ENCODE results near the gene RUNX1.

RUNX1 gene

DNA sequence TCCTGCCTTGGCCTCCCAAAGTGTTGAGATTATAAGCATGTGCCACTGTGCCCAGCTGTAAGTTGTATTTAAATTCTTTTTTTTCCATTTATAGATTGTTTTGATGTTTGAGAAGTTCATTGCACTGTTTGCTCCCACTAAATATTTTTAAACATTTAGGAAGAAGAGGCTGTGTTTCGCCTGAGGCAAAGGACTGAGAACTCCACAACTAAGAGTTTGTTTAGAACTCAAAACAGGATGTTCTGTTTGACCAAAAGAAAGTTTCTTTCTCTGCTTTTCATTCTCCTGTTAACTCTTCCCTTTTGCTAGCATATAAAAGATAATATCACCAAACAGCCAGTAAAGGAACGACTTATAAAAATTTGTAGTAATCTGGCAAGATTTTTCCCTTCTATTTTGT is 87.0 kb downstream of the RUNX1 start:
- Histone ChIP-seq H3K4me2 (ENCODE audit: low read length) (no peak overlapping the region), H2BK120ac (ENCODE audit: low read depth, low read length) (no peak overlapping the region), H3K18ac (ENCODE audit: low read length) (no peak overlapping the region), H2BK5ac (ENCODE audit: low read length) (no peak overlapping the region), H2AK5ac (ENCODE audit: low read length) (no peak overlapping the region), H3K23ac (ENCODE audit: low read length) (no peak overlapping the region), H3K56ac (ENCODE audit: low read length) (no peak overlapping the region), H3K4me1 (ENCODE audit: control insufficient read depth, low read depth, low read length) (no peaks in the 10 kb centered on the region), H3K4me3 (ENCODE audit: low read length) (no peak overlapping the region), H3K4ac (ENCODE audit: low read depth, low read length) (no peak overlapping the region), H3K79me1 (ENCODE audit: low read length) (no peaks in the 10 kb centered on the region), H3K79me2 (ENCODE audit: control insufficient read depth, insufficient read depth, low read length) (no peaks in the 10 kb centered on the region), H4K8ac (ENCODE audit: low read depth, low read length) (no peak overlapping the region), H3K27me3 (ENCODE audit: insufficient read depth, low read length, poor library complexity) (no peaks in the 10 kb centered on the region), H3K9ac (ENCODE audit: low read length) (no peak overlapping the region), H3K27ac (ENCODE audit: low read depth, low read length) (no peak overlapping the region), H3K36me3 (ENCODE audit: control insufficient read depth, insufficient read depth, low read length) (no peaks in the 10 kb centered on the region), H2BK15ac (replicated peaks; ENCODE audit: low read depth) (no peak overlapping the region), H4K5ac (ENCODE audit: low read length) (no peak overlapping the region)
- DNase-seq = no peak
- no CpG with 5 or more reads among the region's 2 CpGs for WGBS (ENCODE audit: extremely low coverage, insufficient coverage, low lambda C conversion rate)

DNA sequence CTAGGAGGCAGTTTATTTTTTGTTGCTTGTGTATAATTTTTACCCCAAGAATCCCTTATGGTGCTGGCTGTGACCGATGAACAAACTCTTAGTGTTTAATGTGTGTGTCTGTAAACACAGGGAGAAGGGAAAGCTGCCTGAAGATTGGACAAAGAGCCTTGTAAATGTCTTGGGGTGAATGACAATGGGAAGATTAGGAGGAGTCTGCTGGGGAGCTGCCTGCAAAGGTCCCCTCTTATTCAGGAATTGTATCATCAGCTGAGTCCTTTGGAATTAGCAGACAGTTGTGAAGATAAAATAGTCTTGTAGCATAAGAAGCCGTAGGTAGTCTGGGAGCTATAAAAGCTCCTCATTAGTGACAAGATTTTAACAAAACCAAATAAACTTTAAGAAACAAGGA is 88.4 kb downstream of the RUNX1 start:
- Histone ChIP-seq H3K4me3 (ENCODE audit: low read length) (no peak overlapping the region), H2BK15ac (replicated peaks; ENCODE audit: low read depth) (no peak overlapping the region), H3K4ac (ENCODE audit: low read depth, low read length) (no peak overlapping the region), H2BK5ac (ENCODE audit: low read length) (no peak overlapping the region), H3K4me2 (ENCODE audit: low read length) (no peak overlapping the region), H3K23ac (ENCODE audit: low read length) (no peak overlapping the region), H3K27me3 (ENCODE audit: insufficient read depth, low read length, poor library complexity) (no peaks in the 10 kb centered on the region), H3K18ac (ENCODE audit: low read length) (no peak overlapping the region), H3K79me1 (ENCODE audit: low read length) (no peaks in the 10 kb centered on the region), H2BK120ac (ENCODE audit: low read depth, low read length) (no peak overlapping the region), H3K9ac (ENCODE audit: low read length) (no peak overlapping the region), H3K4me1 (ENCODE audit: control insufficient read depth, low read depth, low read length) (no peaks in the 10 kb centered on the region), H2AK5ac (ENCODE audit: low read length) (no peak overlapping the region), H4K5ac (ENCODE audit: low read length) (no peak overlapping the region), H4K8ac (ENCODE audit: low read depth, low read length) (no peak overlapping the region), H3K56ac (ENCODE audit: low read length) (no peak overlapping the region), H3K27ac (ENCODE audit: low read depth, low read length) (no peak overlapping the region), H3K79me2 (ENCODE audit: control insufficient read depth, insufficient read depth, low read length) (no peaks in the 10 kb centered on the region), H3K36me3 (ENCODE audit: control insufficient read depth, insufficient read depth, low read length) (no peaks in the 10 kb centered on the region)
- no CpG with 5 or more reads among the region's 2 CpGs for WGBS (ENCODE audit: extremely low coverage, insufficient coverage, low lambda C conversion rate)
- no peak for DNase-seq

DNA sequence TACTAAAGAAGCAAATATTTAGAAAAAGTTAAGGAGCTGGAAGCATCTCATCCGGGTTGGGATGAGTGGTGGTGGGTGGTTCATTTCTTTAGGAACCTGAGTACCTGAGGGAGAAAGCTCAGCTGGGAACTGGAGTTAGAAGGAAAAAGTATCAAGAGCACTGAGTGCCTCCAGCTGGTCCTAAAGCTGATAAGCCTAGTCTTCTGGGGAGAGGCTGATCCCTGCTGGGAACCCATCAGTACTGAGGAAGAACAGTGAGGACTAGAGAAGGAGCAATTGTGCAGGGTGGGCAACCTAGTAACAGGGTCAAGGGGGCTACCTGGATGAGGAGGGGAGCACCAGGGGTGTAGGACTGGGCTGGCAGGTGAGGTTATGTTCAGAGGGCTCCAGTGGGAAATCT is 89.5 kb downstream of the RUNX1 start:
- Histone ChIP-seq H3K36me3 (ENCODE audit: control insufficient read depth, insufficient read depth, low read length) (no peaks in the 10 kb centered on the region), H3K4me2 (ENCODE audit: low read length) (no peak overlapping the region), H3K4ac (ENCODE audit: low read depth, low read length) (no peak overlapping the region), H3K18ac (ENCODE audit: low read length) (no peak overlapping the region), H2BK15ac (replicated peaks; ENCODE audit: low read depth) (no peak overlapping the region), H3K27me3 (ENCODE audit: insufficient read depth, low read length, poor library complexity) (no peaks in the 10 kb centered on the region), H2BK120ac (ENCODE audit: low read depth, low read length) (no peak overlapping the region), H3K79me2 (ENCODE audit: control insufficient read depth, insufficient read depth, low read length) (no peaks in the 10 kb centered on the region), H2AK5ac (ENCODE audit: low read length) (no peak overlapping the region), H3K4me1 (ENCODE audit: control insufficient read depth, low read depth, low read length) (no peaks in the 10 kb centered on the region), H3K9ac (ENCODE audit: low read length) (no peak overlapping the region), H3K23ac (ENCODE audit: low read length) (no peak overlapping the region), H3K27ac (ENCODE audit: low read depth, low read length) (no peak overlapping the region), H4K8ac (ENCODE audit: low read depth, low read length) (no peak overlapping the region), H3K4me3 (ENCODE audit: low read length) (no peak overlapping the region), H4K5ac (ENCODE audit: low read length) (no peak overlapping the region), H2BK5ac (ENCODE audit: low read length) (no peak overlapping the region), H3K56ac (ENCODE audit: low read length) (no peak overlapping the region), H3K79me1 (ENCODE audit: low read length) (no peaks in the 10 kb centered on the region)
- no CpG with 5 or more reads among the region's 1 CpG for WGBS (ENCODE audit: extremely low coverage, insufficient coverage, low lambda C conversion rate)
- no peak for DNase-seq

DNA sequence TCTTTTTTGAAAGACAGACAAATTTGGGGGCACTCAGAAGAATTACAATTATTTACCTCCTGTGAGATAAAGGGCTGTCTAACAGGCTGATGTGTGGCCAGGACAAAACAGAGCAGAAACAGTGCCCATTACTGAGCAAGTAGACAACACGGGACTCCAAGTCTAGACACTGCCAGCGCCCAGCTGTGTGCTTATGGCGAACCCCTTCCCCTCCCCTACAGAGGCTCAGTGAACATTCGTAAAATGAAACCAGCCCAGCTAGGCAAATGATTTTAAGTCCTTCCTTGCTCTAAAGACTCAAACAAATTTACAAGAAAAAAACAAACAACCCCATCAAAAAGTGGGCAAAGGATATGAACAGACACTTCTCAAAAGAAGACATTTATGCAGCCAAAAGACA is 91.1 kb downstream of the RUNX1 start:
- H3K79me2 ChIP-seq (ENCODE audit: control insufficient read depth, insufficient read depth, low read length) = no peaks in the 10 kb centered on the region
- no peak overlapping the region for H2BK15ac ChIP-seq (replicated peaks; ENCODE audit: low read depth)
- DNase-seq = no peak
- H3K79me1 ChIP-seq (ENCODE audit: low read length) = no peaks in the 10 kb centered on the region
- H3K23ac ChIP-seq (ENCODE audit: low read length) = no peak overlapping the region
- H2AK5ac ChIP-seq (ENCODE audit: low read length) = no peak overlapping the region
- no peaks in the 10 kb centered on the region for H3K36me3 ChIP-seq (ENCODE audit: control insufficient read depth, insufficient read depth, low read length)
- no peak overlapping the region for H3K9ac ChIP-seq (ENCODE audit: low read length)
- H4K8ac ChIP-seq (ENCODE audit: low read depth, low read length) = no peak overlapping the region
- no peaks in the 10 kb centered on the region for H3K27me3 ChIP-seq (ENCODE audit: insufficient read depth, low read length, poor library complexity)
- no peak overlapping the region for H3K4me2 ChIP-seq (ENCODE audit: low read length)
- no peak overlapping the region for H3K56ac ChIP-seq (ENCODE audit: low read length)
- H3K4me1 ChIP-seq (ENCODE audit: control insufficient read depth, low read depth, low read length) = no peaks in the 10 kb centered on the region
- H2BK5ac ChIP-seq (ENCODE audit: low read length) = no peak overlapping the region
- WGBS (ENCODE audit: extremely low coverage, insufficient coverage, low lambda C conversion rate) = no CpG with 5 or more reads among the region's 4 CpGs
- no peak overlapping the region for H3K4ac ChIP-seq (ENCODE audit: low read depth, low read length)
- no peak overlapping the region for H4K5ac ChIP-seq (ENCODE audit: low read length)
- no peak overlapping the region for H2BK120ac ChIP-seq (ENCODE audit: low read depth, low read length)
- H3K18ac ChIP-seq (ENCODE audit: low read length) = no peak overlapping the region
- H3K27ac ChIP-seq (ENCODE audit: low read depth, low read length) = no peak overlapping the region
- no peak overlapping the region for H3K4me3 ChIP-seq (ENCODE audit: low read length)

DNA sequence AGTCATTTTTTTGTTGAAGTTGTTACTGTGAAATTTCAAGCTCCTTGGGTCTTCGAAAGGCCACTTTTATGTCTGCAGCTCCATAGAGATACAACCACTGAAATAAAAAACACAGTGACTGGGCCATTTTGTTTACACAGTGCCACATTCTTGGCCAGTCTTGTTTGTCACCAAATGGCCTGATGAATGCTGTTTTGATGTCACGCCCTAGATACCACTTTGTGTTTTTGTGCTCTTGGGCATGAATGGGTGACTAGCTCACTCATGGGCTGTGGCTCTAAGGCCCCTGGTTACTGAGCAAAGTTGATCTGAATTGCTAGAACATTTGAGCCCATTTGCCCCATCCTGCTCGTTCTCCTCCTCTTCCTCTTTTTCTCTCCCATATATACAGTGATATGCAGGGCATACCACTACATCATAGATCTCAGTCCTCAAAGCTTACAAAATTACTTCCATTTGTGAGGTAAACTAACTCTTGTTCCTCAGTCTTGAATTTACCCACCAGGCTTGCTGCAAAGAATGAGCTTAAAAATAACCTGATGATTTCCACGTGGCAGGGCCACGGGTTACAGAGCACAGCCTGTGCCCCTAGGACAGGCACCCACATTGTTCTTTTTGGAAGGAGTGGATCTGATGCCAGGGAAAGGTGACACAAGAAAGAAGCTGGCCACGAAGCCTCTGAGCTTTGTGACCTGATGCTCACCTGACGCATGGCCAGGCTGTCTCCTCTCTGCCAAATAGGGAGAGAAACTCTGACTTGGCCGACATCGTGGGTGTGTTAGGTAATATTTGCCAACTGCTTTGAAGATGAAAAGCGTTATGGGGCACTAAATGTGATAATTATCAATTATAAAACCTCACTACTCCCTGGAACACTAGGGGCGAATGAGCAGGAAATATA is 92.4 kb downstream of the RUNX1 start:
- H3K27ac ChIP-seq (ENCODE audit: low read depth, low read length) = no peak overlapping the region
- no peak overlapping the region for H4K8ac ChIP-seq (ENCODE audit: low read depth, low read length)
- no peaks in the 10 kb centered on the region for H3K27me3 ChIP-seq (ENCODE audit: insufficient read depth, low read length, poor library complexity)
- H3K79me1 ChIP-seq (ENCODE audit: low read length) = no peaks in the 10 kb centered on the region
- H2BK15ac ChIP-seq (replicated peaks; ENCODE audit: low read depth) = no peak overlapping the region
- H3K18ac ChIP-seq (ENCODE audit: low read length) = no peak overlapping the region
- DNase-seq = no peak
- H2BK120ac ChIP-seq (ENCODE audit: low read depth, low read length) = no peak overlapping the region
- no peak overlapping the region for H2BK5ac ChIP-seq (ENCODE audit: low read length)
- H2AK5ac ChIP-seq (ENCODE audit: low read length) = no peak overlapping the region
- H3K79me2 ChIP-seq (ENCODE audit: control insufficient read depth, insufficient read depth, low read length) = no peaks in the 10 kb centered on the region
- no peak overlapping the region for H3K9ac ChIP-seq (ENCODE audit: low read length)
- H3K4me3 ChIP-seq (ENCODE audit: low read length) = no peak overlapping the region
- H3K4me1 ChIP-seq (ENCODE audit: control insufficient read depth, low read depth, low read length) = no peaks in the 10 kb centered on the region
- no peak overlapping the region for H4K5ac ChIP-seq (ENCODE audit: low read length)
- H3K23ac ChIP-seq (ENCODE audit: low read length) = no peak overlapping the region
- no peak overlapping the region for H3K4me2 ChIP-seq (ENCODE audit: low read length)
- no peaks in the 10 kb centered on the region for H3K36me3 ChIP-seq (ENCODE audit: control insufficient read depth, insufficient read depth, low read length)
- WGBS (ENCODE audit: extremely low coverage, insufficient coverage, low lambda C conversion rate) = no CpG with 5 or more reads among the region's 11 CpGs
- H3K56ac ChIP-seq (ENCODE audit: low read length) = no peak overlapping the region
- H3K4ac ChIP-seq (ENCODE audit: low read depth, low read length) = no peak overlapping the region

DNA sequence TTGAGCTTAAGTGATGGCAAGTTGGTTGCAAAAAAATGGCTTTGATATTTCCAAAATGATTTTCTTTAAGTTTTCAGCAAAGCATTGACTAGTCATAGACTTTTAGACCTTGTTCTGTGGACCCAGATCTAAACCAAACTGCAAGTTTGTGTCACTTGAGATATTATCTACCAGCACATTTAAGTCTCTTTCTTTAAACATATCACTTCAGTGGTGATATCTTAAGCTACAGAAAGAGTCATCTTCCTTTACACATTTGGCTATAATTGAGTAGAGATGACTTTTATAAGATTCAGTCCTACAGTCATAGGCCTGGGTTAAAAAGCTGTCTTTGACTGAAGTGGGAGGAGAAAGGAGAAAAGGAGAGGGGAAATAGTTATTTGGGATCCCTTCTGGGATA is 95.2 kb downstream of the RUNX1 start:
- Histone ChIP-seq H3K27ac (ENCODE audit: low read depth, low read length) (no peak overlapping the region), H2AK5ac (ENCODE audit: low read length) (no peak overlapping the region), H3K4ac (ENCODE audit: low read depth, low read length) (no peak overlapping the region), H3K79me2 (ENCODE audit: control insufficient read depth, insufficient read depth, low read length) (no peaks in the 10 kb centered on the region), H4K8ac (ENCODE audit: low read depth, low read length) (no peak overlapping the region), H3K79me1 (ENCODE audit: low read length) (no peaks in the 10 kb centered on the region), H3K4me1 (ENCODE audit: control insufficient read depth, low read depth, low read length) (no peaks in the 10 kb centered on the region), H3K27me3 (ENCODE audit: insufficient read depth, low read length, poor library complexity) (no peaks in the 10 kb centered on the region), H3K36me3 (ENCODE audit: control insufficient read depth, insufficient read depth, low read length) (no peaks in the 10 kb centered on the region), H3K9ac (ENCODE audit: low read length) (no peak overlapping the region), H3K18ac (ENCODE audit: low read length) (no peak overlapping the region), H2BK120ac (ENCODE audit: low read depth, low read length) (no peak overlapping the region), H3K23ac (ENCODE audit: low read length) (no peak overlapping the region), H3K4me2 (ENCODE audit: low read length) (no peak overlapping the region), H2BK5ac (ENCODE audit: low read length) (no peak overlapping the region), H3K4me3 (ENCODE audit: low read length) (no peak overlapping the region), H3K56ac (ENCODE audit: low read length) (no peak overlapping the region), H2BK15ac (replicated peaks; ENCODE audit: low read depth) (no peak overlapping the region), H4K5ac (ENCODE audit: low read length) (no peak overlapping the region)
- no peak for DNase-seq
